HG03432 (cell line): Measurements from ENCODE around the gene TMEM191B.
"Not testable (repeated sequence)": the region's sequence is repeated elsewhere in the genome, so short reads cannot be mapped to it uniquely, and the experiment has no call there.

ENCODE experiments used
- ATAC-seq: cut with Tn5 transposase; IDR thresholded peaks from one replicate; pipeline ENCODE4 v1.9.1; 2021; ENCODE audit warnings: mild to moderate bottlenecking, moderate library complexity; ENCODE audit not compliant: unreplicated experiment

The TMEM191B gene

DNA sequence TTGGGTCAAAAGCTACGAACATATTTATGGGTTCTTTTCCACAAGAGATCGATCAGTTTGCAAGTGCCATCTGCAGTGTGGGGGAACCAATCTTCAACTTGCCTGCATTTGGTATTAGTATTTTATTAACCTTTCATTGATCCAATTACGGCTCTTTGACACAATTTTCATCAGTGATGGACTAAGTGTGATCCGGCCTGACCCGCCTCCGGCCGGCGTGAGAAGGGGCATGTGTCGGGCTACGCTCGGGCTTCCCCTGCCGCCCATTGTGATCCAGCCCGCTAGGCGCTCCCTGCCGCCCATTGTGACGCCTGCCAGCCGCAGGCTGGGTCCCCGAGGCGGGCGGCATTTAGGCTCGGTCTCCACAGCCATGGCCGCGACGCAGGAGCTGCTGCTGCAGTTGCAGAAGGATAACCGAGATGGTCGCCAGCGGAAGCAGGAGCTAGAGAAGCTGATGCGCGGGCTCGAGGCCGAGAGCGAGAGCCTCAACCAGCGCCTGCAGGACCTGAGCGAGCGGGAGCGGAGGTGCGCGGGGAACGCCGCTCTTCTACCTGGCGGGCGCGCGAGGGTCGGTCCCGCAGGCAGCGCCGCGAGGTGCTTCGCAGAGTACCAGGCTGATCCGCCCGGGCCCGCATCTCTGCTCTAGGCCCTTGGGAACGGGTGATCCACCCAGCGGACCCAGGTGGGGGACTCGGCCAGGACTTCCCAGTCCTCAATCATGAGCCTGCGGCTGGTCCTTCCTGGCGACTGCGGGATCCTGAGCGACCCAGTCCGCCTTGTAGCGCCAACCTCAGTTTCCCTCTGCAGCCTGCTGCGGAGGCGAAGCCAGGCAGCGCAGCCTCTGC, at the start of gene TMEM191B:
Gene TMEM191B, plus strand, starts transcription at position 51 of the 845 bp plus-strand sequence. Its CDS starts 179 bp downstream, at position 230.
- ATAC-seq, result peak; percentile 31

DNA sequence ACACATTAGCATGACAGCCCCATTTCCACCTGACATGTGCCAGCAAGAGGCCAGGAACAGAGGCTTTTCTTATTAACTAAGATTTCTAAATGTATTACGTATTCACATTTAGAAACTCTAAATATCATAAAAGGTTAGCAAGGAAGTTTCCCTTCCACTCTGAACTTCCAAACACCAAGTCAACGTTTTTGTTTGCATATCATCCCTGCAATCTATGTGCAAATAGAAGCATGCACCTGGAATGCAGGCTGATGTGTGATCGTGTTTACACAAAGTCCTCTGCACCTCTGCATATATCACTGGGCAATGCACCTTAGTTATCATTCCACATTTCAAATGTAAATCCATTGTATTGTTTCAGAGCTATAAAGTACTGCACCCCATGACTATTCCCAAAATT, 31.4 kb upstream of the TMEM191B start:
- not testable (repeated sequence) for ATAC-seq

DNA sequence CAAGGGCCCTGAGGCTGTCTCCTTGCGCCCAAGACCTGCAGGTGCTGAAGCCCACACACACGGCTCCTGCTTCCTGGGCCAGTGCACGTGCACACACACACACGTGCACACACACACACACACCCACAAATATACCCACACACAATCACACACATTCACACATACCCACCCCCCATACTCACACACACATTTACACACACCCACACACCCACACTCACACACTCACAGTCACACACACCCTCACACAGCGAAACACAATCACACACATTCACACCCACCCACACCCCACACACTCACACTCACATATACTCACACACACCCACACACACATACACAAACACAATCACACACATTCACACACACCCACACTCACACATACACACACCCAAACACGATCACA, 16.3 kb upstream of the TMEM191B start:
- not testable (repeated sequence) for ATAC-seq

DNA sequence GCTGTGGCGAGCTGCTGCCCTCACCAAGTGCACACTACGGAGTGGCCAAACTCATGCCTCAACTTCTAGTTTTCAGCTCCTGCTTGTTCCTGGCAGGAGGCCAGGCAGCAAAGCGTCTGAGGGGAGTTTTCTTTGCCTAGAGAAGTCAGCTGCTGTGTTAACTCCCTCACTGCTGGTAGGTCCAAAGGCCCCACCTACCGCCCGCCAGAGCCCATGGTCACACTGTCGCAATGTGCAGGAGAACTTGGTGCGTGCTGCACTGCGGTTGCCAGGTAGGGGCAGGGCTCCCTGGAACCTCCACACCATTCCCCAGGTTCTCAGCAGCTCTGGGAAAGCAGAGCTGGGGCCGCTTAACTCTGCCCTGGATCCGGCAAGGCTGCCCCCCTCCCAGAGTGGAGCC, 15.2 kb upstream of the TMEM191B start:
- not testable (repeated sequence) for ATAC-seq

DNA sequence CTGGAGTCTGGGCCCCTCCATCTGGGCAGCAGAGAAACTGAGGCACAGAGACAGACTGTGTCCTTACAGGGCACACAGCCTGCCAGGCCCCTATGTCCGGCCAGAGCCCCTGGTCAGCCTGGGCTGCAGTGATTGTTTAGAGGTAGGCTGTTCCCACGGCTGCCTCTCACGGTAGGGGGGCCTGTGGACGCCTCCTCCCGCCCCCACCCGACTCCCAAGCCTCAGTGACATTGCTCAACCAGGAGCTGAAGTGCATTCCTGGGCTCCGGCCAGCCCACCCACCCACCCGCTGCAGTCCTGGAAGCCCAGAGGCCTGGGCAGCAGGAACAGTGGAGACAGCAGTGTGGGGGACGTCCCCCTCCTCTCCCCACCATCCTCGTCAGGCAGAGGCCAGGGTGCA, 14.1 kb upstream of the TMEM191B start:
- not testable (repeated sequence) for ATAC-seq

DNA sequence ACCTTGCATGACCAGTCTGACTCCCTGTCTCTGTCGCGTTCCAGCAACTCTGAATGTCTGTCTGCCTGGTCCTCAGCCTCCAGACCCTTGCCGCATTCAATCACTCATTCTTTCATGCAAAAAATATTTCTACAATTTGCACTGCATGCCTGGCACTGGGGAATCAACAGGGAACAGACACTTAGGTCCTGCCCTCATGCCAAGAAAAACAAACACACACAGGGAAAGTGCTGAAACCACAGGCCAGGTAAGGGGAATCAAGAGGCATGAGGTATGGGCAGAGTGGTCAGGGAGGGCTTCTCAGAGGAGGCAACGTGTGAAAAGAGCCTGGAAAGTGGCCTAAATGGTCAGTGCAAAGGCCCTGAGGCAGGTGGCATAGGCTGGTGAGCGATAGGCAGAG, 9.5 kb upstream of the TMEM191B start, which contains the start of gene GGTLC3:
Gene GGTLC3, minus strand, starts transcription at position 101 of the 400 bp plus-strand sequence. CDS start 264 bp downstream, outside the sequence.
- not testable (repeated sequence) for ATAC-seq

DNA sequence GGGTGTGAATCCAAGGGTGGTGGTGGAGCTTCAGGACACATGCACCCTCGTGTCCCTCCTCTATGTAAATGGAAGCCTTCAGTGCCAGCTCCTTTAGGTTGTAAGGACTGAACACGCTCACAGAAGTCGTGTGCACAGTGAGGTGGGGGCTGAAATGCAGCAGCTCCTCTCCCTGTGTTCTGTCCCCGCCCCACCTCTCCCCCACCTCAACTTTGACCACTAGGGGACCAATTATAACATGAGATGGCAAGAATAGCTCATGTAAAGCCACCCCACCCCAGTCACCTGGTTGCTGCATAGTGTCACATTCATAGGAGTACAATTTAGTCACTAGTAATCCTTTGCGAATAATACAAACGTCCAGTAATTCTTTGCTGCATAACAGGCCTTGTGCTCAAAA, 4.8 kb upstream of the TMEM191B start:
- ATAC-seq, result not testable (repeated sequence)

DNA sequence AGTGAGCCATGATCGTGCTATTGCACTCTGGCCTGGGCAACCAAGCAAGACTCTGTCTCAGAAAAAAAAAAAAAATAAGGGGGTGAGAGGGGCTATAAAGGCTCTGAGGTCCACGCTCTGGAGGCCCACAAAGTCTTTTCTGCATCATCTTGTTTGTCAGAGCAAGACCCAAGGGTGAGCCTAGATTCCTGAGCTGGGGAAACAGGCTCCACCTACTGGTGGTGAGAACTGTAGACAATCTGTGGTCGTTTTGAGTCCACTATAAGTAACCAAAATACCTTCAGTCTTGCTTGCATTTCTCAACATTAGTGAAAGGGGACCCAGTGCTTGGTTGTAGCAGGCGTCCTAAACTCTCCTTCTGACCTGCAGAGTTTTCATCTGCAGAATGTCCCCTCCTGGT, 4.3 kb upstream of the TMEM191B start:
- not testable (repeated sequence) for ATAC-seq

DNA sequence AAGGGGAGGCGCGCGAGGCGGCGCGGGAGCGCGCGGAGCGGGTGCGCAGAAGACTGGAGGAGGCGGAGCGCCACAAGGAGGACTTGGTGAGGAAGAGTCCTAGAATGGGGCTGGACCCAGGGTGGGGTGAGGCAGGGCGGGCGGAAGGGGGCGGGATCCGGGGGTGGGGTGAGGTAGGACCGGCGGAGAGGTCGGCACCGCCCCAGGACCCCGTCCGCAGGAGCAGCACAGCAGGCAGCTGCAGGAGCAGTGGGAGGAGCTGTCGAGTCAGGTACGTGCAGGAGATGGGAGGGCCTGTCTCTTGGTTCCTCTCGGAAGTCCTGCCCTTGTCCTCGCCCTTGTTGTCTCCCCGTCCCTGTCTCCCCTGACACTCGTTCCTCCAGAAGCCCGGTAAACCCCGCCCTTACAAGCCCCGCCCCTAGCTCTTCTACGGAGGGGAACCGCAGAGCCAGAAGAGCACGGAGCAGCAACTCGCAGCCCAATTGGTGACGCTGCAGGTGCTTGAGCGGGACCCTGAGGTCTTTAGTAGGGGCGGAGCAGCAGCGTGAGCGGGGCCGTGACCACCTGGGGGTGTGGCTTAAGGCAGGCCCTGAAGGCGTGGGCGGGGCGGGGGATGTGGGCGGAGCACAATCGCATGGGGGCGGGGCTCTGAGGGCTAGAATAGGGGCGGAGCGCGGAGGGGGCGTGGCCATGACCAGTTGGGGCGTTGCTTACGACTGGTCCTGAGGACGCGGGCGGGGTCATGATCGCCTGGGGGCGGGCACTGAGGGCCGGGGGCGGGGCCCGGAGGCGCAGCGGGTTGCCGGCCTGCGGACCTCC, 1.2 kb downstream of the TMEM191B start:
- ATAC-seq, result peak; percentile 80

DNA sequence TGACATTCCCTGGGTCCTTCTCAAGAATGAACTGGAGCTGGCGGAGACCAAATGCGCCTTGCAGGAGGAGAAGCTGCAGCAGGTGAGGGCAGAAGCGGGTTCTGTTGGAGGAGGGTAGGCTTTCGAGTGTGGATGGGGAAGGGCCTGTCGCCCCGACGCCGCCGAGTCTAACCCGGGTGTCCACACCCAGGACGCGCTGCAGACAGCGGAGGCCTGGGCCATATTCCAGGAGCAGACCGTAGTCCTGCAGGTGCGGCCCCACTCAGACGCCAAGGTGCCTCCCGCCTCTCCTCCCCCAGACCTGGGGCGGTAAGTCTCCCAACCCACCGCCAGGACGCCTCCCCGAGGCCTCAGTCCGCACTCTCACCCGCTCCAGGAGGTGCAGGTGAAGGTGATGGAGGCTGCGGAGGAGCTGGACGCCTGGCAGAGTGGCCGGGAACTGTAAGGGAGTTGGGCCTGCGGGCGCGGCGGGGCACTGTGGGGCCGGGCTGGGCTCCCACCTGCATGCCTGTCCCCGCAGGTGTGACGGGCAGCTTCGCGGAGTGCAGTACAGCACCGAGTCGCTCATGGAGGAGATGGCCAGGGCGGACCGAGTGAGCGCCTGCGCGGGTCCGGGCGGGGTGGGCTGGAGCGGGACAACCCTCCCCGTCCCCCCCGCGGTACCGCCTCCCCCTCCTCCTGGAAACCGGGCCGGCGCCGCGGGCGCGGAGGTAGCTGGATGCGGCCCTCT, 2.0 kb downstream of the TMEM191B start:
- peak; percentile 17 for ATAC-seq

DNA sequence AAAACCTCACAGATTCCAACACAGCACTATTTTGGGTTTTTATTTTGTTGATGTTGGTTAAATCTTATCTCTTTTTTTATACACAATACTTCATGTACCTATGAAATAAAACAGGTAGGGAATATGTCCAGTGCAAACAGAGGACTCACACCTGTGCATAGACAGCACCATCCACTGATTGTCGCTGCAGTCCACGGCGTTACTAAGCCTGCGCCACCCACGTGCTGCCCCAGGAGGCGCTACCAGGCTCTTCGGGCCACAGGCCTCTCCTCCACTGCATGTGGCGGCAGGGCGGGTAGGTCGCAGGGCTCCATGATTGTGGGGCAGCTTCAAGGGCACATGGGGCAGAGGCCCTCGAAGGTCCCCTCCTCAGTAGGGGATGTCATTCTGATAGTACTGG, 6.0 kb downstream of the TMEM191B start:
- not testable (repeated sequence) for ATAC-seq

DNA sequence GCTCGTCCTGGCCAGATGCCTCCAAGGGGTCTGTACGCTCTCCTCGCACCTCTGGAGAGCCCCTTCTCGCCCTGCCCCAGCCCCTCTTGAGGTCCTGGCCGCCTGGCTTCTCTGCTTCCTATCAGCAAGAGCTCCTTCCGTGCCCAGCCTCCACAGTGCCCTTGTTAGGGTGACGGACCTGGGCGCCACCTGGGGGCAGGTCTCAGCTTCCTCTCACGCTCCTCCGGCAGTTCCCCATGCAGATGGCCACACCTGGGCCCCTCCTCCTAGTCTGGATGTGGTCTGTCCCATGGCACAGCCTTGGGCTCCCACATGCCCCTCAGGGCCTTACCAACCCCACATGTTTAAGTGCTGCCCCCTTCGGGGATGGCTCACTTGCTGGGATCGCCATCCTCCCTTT, 6.7 kb downstream of the TMEM191B start:
- ATAC-seq, result not testable (repeated sequence)

DNA sequence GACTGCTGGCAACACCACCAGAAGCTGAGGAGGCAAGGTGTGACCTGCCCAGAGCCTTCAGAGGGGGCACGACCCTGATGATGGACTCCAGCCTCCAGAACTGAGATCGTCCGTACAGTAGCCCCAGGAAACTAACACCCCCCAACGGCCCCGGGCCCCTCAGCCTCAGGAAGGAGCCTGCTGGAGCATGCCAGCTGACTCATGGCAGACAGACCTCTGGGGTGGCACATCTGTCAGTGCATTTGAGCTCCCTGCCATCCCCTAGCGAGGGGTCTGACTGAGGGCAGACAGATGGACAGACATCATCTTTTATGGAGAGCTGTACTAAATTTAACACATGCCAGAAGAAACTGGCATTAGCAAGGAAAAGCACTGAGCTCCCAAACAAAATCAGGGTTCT, 12.4 kb downstream of the TMEM191B start:
- ATAC-seq, result not testable (repeated sequence)

DNA sequence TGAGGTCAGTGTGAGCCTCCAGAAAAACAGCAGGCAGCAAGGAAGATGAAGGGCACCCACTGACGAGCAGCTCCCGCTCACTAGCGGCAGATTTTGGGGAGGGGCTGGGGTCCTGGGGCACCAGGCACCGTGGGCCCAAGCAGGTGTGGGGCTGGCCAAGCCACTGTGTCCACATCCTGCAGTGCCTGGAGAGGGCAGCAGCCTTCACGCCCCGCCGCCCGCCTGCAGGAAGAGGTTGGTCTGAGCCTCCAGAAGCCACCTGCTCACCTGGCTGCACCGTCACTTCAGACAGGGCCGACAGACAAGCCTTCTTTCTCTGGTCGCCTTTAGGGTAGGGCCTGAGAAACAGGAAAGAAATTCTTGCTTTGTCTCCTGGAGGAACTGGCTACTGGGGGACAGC, 15.8 kb downstream of the TMEM191B start:
- ATAC-seq, result not testable (repeated sequence)

DNA sequence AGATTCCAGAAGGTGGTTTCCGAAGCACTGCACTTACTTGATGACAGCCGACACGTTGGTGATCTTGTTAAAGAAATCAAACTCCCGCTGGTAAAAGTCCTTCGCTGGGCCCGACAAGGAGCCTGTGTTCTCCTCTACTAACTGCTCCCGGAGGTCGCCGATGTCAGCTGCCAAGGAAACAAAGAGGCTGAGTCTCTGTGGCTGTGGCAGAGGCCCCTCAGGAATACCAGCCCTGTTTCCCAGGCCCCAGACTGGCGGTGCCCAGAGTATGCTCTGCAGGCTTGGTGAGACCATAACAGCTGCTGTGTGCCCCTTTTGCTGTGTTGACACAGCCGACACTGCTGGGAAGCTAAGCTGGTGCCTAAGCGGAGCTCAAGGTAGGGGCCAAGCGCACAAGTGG, 17.0 kb downstream of the TMEM191B start:
- ATAC-seq, result not testable (repeated sequence)

DNA sequence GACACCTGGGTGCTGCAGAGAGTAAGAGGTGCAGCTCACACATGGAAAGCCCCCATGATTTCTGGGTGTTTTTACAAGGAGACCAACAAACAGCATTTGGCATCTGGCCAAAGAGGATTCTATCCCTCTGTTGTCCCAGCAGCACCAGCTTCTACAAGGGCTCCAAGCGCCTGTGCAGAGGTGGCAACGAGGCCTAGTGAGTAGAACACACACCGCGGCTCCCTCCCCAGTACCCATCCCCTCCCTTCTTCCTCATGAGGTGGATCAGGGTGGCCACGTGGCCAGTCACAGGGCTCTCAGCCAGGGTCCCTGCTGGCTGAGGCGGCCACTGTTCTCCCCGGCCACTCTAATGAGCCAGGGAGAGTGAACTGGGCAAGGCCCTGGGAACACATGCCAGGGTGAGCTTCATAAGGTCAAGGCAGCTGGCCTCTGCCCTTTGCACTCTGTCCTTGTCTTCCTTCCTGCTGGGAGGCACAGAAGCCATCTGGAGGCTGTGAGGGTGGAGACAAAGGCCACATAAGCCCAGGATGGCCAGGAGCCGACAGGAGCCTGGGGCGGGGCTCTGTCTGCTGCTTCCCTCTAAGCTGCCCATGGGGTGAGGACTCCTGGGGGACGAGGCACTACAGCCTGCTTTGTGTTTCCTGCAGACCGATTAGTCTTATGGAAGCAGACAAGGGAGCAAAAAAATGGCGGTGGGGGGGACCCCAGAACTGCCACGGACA, 22.0 kb downstream of the TMEM191B start:
- not testable (repeated sequence) for ATAC-seq

DNA sequence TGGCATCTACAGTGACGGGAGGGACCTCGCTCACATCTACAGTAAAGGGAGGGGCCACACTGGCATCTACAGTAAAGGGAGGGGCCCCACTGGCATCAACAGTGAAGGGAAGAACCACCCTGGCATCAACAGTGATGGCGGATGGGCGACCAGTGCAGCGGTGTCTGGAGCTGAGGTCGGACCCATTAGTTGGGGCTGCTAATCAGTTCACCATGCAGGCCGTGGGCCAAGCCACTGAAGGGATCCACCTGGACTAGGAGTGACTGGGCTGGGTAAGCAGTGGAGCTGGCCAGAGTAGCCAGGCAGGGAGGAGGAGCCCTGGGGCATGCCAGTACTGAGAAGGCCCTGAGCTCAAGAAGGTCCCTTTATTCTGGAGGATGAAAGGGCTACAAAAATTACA, 23.4 kb downstream of the TMEM191B start:
- not testable (repeated sequence) for ATAC-seq

DNA sequence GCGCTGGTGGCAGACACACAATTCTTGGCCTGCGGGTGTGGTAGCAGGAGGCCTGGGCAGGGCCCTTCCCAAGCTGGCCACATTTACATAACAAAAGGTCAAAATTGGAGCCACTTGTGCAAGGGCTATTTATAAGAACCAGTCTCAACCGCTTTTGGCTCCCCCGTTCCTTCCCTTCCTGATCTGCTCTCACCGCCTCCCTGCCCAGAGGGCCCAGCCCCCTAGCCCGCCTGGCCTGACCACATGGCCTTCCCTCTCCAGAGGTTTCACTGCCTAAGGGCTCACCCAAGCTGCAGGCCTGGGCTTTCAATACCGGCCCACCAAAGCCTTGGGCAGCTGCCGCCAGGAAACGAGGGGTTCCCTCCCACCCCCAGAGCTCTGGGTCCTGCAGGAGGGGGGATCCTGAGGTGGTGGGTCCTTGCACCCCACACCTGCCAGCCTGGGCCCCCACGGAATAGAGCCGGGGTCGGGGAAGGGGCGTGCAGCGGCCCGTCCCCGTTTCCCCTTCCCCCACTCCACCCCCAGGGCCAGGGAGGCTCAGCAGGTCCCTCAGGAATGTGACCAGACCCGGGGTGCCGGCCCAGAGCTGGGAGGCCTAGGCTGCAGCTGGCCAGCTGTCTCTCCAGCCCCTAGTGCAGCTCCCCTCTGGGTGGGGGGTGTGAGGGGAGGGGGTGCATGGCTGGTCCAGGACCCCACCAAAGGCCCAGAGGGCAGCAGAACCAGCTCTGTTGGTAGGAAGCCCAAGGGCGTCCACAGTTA, 25.4 kb downstream of the TMEM191B start:
- ATAC-seq, result not testable (repeated sequence)
